Stimulated activated CD4-positive, alpha-beta T cell treated with anti-CD3 and anti-CD28 coated beads, Interleukin-15, amount 100 ng/mL, for 24 hours (primary cell): ENCODE measurements around the gene OR4P4.

Source experiments
- DNase-seq: peaks from one replicate; pipeline ENCODE4 v3.0.0-alpha.2; 2020

The OR4P4 gene

DNA sequence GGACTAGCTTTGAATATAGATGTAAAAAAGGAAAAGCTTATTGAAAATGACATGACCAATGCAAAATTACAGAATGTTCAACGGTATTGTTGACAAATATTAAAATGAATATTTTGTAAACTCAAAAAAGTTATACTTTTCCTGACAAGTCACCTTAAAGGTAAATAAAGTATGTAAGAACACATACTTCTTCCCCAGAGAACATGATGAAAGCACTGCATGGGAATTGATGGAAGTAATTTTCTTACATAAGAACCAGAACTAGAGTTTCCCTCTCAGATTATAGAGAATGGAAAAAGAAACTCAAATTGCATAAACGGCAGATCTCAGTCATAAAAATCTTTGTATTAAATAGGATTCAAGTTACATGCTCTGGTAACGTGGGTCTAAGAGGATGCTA is at the start of gene OR4P4:
Gene OR4P4, plus strand, starts transcription at position 301 of the 400 bp plus-strand sequence.
- no peak for DNase-seq

DNA sequence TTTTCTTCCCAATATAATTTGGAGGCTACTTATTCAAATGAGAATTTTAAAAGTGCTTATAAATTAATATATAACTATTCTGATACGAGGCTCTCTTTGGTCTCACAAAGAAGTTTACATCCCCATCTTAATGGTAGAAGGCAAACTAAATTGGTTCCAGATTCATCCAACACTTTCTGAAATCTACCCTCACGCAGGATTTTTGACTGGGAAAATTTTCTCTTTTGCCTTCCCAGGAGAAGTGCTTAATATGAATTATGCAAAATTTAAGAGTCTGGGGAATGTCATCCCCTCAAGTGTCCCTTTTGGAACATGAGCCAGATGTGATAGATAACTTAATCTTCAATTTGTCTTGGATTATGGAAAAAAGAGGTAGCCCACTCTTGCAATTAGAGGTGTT is 27.4 kb upstream of the OR4P4 start, which contains the start of gene OR4C11:
Gene OR4C11, minus strand, starts transcription at position 101 of the 400 bp plus-strand sequence. CDS start 3,272 bp downstream, outside the sequence.
- no peak for DNase-seq

DNA sequence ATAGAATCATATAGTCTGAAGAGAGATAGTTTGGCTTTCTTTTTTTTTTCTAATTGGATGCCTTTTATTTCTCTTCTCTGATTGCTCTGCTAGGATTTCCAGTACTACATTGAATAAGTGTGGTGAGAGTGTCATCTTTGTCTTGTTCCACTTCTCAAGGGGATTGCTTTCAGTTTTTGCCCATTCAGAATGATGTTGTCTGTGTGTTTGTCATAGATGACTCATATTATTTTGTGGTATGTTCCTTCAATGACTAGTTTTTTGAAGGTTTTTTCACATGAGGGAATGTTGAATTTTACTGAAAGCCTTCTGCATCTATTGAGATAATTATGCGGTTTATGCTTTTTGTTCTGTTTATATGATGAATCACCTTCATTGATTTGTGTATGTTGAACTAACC is 10.4 kb upstream of the OR4P4 start:
- DNase-seq, result no peak

DNA sequence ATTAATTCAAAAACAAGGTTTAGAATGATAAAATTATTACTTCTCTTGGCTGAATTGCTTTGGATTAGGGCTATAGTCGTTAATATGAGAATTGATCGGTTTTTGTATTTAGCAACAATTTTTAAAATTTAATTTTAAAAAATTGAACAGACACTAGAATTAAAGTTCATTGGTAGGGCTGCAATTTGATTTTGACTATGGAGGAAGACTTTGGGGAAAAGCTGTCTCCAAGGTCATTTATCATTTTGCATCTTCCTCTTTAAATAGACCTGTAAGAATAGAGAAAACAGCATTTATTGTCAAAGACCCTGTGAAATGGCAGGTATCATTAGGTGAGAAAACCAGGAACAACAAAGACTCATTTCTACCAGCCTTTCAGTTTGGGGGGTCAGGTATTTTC is 13.1 kb downstream of the OR4P4 start, which contains the start of gene OR4S2:
Gene OR4S2, plus strand, starts transcription at position 301 of the 400 bp plus-strand sequence. CDS start 2,577 bp downstream, outside the sequence.
- no peak for DNase-seq

DNA sequence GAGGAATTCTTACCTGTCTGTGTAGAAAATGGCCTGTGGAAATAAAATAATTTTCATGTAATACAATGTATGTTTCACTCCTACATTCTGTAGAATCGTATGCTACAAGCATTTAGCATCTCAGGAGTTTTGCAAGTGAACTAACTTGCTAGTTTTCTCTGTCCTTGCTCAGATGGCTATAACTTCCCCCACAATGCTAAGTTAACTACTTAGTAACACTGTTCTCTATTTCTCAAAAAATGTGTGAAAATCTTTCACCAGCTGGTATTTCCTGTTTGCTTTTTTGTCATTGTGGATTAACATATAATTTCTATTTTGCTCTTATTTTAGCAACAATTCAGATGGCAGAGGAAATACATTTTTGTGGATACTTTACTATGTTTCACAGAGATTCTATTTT is 17.6 kb downstream of the OR4P4 start:
- no peak for DNase-seq

DNA sequence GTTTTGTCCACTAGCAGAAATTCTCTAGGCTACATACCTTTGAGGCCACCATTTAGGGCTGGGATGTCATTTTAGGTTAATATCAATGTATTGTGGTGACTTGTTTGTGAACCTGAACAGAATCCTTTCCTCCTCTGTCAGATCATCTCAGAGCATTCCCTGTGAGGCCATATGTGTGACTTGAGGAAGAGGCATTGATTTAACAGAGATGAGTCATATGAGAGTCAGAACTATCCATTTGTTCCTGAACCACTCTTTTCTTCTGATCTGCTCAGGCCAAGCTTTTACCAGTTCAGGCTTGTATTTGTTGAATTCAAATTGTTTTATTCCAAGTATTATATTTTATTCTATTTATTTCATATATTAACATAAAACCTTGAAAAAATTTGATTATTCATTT is 20.2 kb downstream of the OR4P4 start:
- DNase-seq, result no peak

DNA sequence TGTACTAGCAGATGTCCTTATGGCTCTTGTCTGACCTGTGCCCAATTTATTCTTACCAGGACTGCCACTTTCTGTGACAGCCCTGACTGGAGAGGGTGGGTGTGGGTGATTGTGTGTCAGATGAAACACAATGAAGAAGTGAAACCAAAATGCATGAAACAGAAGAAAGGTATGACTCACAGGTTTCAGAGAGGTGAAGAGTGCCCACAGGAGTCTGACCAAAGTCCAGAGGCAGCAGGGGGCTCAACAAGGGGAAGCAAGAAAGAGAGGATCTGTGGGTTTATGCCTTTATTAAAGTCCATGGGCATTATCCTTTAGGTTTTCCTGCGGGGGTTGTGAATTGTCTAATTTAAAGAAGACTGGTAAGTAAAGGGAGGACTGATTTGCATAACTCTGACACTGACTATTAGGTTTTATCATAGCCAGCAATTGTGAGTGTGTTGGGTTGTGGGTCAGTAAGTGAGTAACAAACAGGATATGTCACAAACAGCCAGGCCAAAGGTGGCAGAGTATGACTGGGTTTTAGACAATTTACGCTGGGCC is 23.2 kb downstream of the OR4P4 start:
- no peak for DNase-seq

DNA sequence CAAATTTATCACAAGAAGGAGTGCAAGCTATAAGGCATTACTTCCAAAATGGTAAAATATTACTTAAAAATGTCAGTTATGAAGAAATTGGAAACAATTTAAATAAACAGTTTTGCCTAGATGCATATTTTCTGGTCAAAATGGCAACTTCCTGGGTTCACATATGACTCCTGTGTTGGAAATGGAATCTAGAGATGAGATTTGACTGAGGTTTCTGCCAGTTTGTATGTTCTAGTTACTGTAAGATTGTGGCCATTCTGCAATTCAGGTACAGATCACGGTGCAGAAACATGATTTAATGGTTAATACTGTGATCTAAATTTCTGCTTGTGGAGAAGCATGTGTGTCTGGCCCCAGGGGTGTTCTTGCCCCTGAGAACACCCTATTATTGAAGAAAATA is 23.7 kb downstream of the OR4P4 start:
- DNase-seq, result no peak

DNA sequence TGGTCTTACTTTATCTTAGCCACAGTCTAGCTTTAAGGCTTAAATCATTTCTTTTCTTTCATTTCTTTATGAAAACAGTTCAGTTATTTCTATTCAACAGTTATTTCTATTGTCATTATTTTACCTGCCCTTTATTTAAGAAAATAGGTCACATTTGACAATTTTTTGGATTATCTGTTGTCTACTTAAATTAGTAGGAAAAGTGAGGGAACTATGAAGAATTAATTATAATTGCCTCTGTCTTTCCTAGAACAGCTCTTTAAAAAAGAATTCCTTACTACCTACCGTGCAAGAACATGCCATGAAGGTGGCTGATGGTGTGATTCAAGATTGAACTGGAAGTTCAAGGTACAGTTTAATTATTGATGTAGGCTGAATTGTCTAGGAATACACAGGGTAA is 27.0 kb downstream of the OR4P4 start, which contains the start of gene OR4C6:
Gene OR4C6, plus strand, starts transcription at position 301 of the 400 bp plus-strand sequence. CDS start 2,966 bp downstream, outside the sequence.
- no peak for DNase-seq

DNA sequence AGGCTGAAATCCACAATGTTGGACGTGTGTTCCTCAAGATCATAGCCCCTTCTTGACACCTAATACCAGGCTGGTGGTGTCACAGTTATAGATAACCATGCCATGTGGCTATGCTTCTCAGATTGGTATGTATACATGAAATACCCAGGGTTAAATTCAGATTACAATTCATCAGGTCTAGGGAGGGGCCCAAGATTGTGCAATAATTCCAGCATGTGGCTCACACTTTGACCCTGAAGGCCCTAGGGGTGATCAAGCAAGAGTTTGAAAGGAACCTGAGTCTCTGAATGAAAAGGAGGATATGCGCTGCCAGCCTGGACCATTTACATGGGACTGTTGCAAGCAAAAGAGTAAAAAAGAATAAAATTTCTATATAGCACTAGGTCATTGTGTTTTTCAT is 34.5 kb downstream of the OR4P4 start:
- no peak for DNase-seq

DNA sequence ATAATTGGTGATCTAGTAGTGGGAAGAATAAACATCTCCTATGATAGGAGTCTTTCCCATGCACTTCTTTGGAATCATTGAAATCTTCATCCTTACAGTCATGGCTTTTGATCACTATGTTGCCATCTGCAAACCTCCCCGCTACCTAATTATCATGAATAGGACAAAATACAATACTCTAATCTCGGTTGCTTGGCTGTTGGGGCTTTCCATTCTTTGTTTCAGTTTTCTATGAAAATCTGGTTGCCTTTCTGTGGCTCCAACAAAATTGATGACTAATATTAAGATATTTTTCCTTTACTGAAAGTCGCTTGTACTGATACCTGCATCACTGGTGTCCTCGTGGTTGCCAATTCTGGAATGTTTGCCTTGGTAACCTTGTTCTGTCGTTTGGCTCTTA is 38.9 kb downstream of the OR4P4 start:
- DNase-seq, result no peak
